Ovary (tissue), 9 donors: ENCODE measurements around the gene PAM. TPM values are rescaled to one million over a fixed set of nuclear protein-coding genes. Genes with fewer than 3 reads are reported as not detected.
"Not testable (repeated sequence)": the region's sequence is repeated elsewhere in the genome, so short reads cannot be mapped to it uniquely, and the experiment has no call there.

Experiments used
- DNase-seq, 5 donors: peaks; one replicate each; pipeline ENCODE4 v3.0.0-alpha.2; 2019 to 2020
- H3K27ac ChIP-seq, 2 donors: fragments of 200-600 bp; one replicate each; pipeline versions ENCODE4 v1.5.1 to v1.8.0; 2019 to 2022
- H3K27me3 ChIP-seq: fragments of 200-600 bp; one replicate; pipeline ENCODE4 v1.8.0; 2022
- H3K36me3 ChIP-seq: fragments of 200-600 bp; sonication (generic); one replicate; pipeline ENCODE4 v1.5.1; 2019
- H3K4me1 ChIP-seq: one replicate; pipeline ENCODE4 v1.8.1; 2013; ENCODE audit warnings: mild to moderate bottlenecking, moderate library complexity; ENCODE audit not compliant: insufficient read depth
- H3K4me3 ChIP-seq: fragments of 200-600 bp; sonication (generic); one replicate; pipeline ENCODE4 v1.5.1; 2017
- H3K9me3 ChIP-seq, 2 donors: fragments of 200-600 bp in 1 of 2; sonication (generic) in 1 of 2; one replicate each; pipeline versions ENCODE4 v1.5.1 to v1.8.1; 2013 to 2019; ENCODE audit warnings: mild to moderate bottlenecking in 1 of 2, moderate library complexity in 1 of 2
- EP300 ChIP-seq: sonication (generic); formaldehyde crosslinking; IDR thresholded peaks from one replicate; pipeline ENCODE4 v1.6.1; 2017; ENCODE audit warnings: antibody characterized with exemption
- POLR2A ChIP-seq: fragments of 450-650 bp; IDR thresholded peaks from one replicate; pipeline ENCODE4 v1.6.1; 2017; ENCODE audit warnings: antibody characterized with exemption, mild to moderate bottlenecking, moderate library complexity
- WGBS, 3 donors: extraction: QIAGEN DNeasy Blood & Tissue Kit in 1 of 3; methylation state at CpG; one replicate each; pipeline versions ENCODE4 v1.1.5 to v1.1.7; 2013 to 2017; 5-methylcytosine and 5-hydroxymethylcytosine counted together
- intact Hi-C, 4 donors: fragments of 100-400 bp; cut with DNase I; formaldehyde crosslinking; loops; one replicate each; pipeline versions ENCODE4 v1.11.0 to v1.15.1; 2022 to 2023
- polyA plus RNA-seq, 2 donors: library from polyadenylated mRNA; stranded (reverse); fragments of 200-250 nt in 1 of 2; fragments of 350-450 nt in 1 of 2; fragmentation: Illumina TruSeq in 1 of 2; extraction: RNeasy Lipid Tissue Mini Kit (QIAGEN cat#74804) in 1 of 2; gene quantifications; one replicate each; pipeline ENCODE4 v1.2.3, GENCODE V29; 2013 to 2014
- total RNA-seq, 7 donors: library from RNA; depleted of rRNA in 2 of 7; stranded (reverse); fragments of >200 nt in 2 of 7; fragmentation: NEBNext Ultra II Directional in 3 of 7; extraction: Animal tissue kit (Norgen Biotek cat#: 25700) in 3 of 7; gene quantifications; one replicate each; pipeline versions ENCODE4 v1.1.0 to v1.2.4, GENCODE V29; 2016 to 2023
- TF ChIP-seq, protein P1 (sequence below), 3 donors: fragments of 450-650 bp in 2 of 3; fragments of 200-600 bp in 1 of 3; IDR thresholded peaks; one replicate each; pipeline versions ENCODE4 v1.5.1 to v1.8.0; 2016 to 2022; ENCODE audit warnings: antibody characterized with exemption in 3 of 3, mild to moderate bottlenecking in 1 of 3
- donor health status: DM: no; HTN: no; CAD: no; lungs with moderate emphysema.
- donor health status: DM: no; HTN: no; CAD: no.
- donor health status: Bipolar disorder and iron deficiency.
- donor health status: DM: yes; HTN: yes; CAD: no.
- donor health status: DM: no; HTN: no; CAD: no.
- donor health status: DM: yes; HTN: yes; CAD: no.

The PAM gene
- total and polyA plus RNA-seq, 9 donors: 124 to 431 (median 187) TPM

- no peaks in the 10 kb centered on the region for H3K9me3 ChIP-seq
- no peaks in the 10 kb centered on the region for H3K27me3 ChIP-seq
- TF ChIP-seq EP300: no peak
- TF ChIP-seq, protein P1, sequence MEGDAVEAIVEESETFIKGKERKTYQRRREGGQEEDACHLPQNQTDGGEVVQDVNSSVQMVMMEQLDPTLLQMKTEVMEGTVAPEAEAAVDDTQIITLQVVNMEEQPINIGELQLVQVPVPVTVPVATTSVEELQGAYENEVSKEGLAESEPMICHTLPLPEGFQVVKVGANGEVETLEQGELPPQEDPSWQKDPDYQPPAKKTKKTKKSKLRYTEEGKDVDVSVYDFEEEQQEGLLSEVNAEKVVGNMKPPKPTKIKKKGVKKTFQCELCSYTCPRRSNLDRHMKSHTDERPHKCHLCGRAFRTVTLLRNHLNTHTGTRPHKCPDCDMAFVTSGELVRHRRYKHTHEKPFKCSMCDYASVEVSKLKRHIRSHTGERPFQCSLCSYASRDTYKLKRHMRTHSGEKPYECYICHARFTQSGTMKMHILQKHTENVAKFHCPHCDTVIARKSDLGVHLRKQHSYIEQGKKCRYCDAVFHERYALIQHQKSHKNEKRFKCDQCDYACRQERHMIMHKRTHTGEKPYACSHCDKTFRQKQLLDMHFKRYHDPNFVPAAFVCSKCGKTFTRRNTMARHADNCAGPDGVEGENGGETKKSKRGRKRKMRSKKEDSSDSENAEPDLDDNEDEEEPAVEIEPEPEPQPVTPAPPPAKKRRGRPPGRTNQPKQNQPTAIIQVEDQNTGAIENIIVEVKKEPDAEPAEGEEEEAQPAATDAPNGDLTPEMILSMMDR (IDR thresholded peaks at IDR 0.05): no peak
- no peak for TF ChIP-seq POLR2A
- intact Hi-C loops: no loop called here
- 24 to 42% (median 29%) methylated on average over 3 of the region's 3 CpGs for WGBS, 3 donors
- no peak for DNase-seq
- no peak overlapping the region for H3K4me3 ChIP-seq
- H3K4me1 ChIP-seq: no peaks in the 10 kb centered on the region
- no peak overlapping the region for H3K27ac ChIP-seq
- H3K36me3 ChIP-seq: no peaks in the 10 kb centered on the region
Observed at GRCh38 chr5:103060424-103060954, 305.4 kb downstream of the PAM start.

GRCh38 chr5:103066326-103066725, 311.2 kb downstream of the PAM start:
- DNase-seq: no peak
- Histone ChIP-seq H3K4me3 (no peak overlapping the region), H3K36me3 (no peaks in the 10 kb centered on the region), H3K27me3 (no peaks in the 10 kb centered on the region), H3K27ac (no peak overlapping the region), H3K4me1 (no peaks in the 10 kb centered on the region), H3K9me3 (no peaks in the 10 kb centered on the region)
- TF ChIP-seq EP300 (no peak), POLR2A (no peak)
- TF ChIP-seq, protein P1 (IDR thresholded peaks at IDR 0.05): no peak
- WGBS, 3 donors: 15 to 29% (median 23%) methylated on average over 1 of the region's 1 CpG
- intact Hi-C loops: no loop called here

- 54 to 84% (median 71%) methylated on average over 4 of the region's 4 CpGs for WGBS, 3 donors
- H3K4me1 ChIP-seq, H3K4me3 ChIP-seq, H3K36me3 ChIP-seq, intact Hi-C loops, DNase-seq, H3K9me3 ChIP-seq, H3K27me3 ChIP-seq, H3K27ac ChIP-seq: not testable (repeated sequence)
Observed at GRCh38 chr5:103073500-103073899, 318.4 kb downstream of the PAM start.

DNA sequence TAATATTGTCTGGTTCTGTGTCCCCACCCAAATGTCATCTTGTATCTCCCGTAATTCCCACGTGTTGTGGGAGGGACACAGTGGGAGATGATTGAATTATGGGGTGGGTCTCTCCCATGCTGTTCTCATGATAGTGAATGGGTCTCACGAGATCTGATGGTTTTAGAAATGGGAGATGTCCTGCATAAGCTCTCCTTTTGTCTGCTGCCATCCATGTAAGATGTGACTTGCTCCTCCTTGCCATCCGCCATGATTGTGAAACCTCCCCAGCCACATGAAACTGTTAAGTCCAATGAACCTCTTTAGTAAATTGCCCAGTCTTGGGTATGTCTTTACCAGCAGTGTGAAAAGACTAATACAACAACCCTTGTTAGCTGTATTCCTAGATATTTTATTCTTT, 320.3 kb downstream of the PAM start:
- TF ChIP-seq EP300 (no peak), POLR2A (no peak)
- TF ChIP-seq, protein P1 (IDR thresholded peaks at IDR 0.05): no peak
- WGBS, 3 donors: 86 to 89% (median 87%) methylated on average over 4 of the region's 4 CpGs
- intact Hi-C loops: no loop called here
- Histone ChIP-seq H3K4me3 (no peak overlapping the region), H3K27me3 (no peaks in the 10 kb centered on the region), H3K4me1 (no peaks in the 10 kb centered on the region), H3K27ac (no peak overlapping the region), H3K36me3 (no peaks in the 10 kb centered on the region), H3K9me3 (peaks cover 4% of the 10 kb centered on the region in 2 donors)
- no peak for DNase-seq
